Endothelial cell of umbilical vein (primary cell): ENCODE results near the gene PCP2. TPM values are rescaled to one million over a fixed set of nuclear protein-coding genes. Genes with fewer than 3 reads are reported as not detected.

Experiments
- BruUV-seq: library from RNA; stranded (reverse); fragments of 400-500 nt; replicated peaks from 2 replicates; lab custom pipeline; 2021; lab: Mats Ljungman, UMichigan
- CTCF ChIA-PET: fragments of 300-600, 350-600 bp; sonication (Branson Sonifier 250); formaldehyde crosslinking; loops from one replicate; lab custom pipeline; 2021; ENCODE audit warnings: antibody characterized with exemption, inconsistent platforms; lab: Charles Lee
- POLR2A ChIA-PET: fragments of 300-600, 350-600 bp; sonication (Branson Sonifier 250); formaldehyde crosslinking; loops from one replicate; lab custom pipeline; 2021; ENCODE audit warnings: antibody characterized with exemption, inconsistent platforms; lab: Charles Lee
- DNase-seq: peaks from one replicate; pipeline ENCODE4 v3.0.0-alpha.2; 2011; ENCODE audit warnings: low read depth, low spot score
- FAIRE-seq: peaks from 2 replicates; lab custom pipeline; 2011; peaks lifted over from hg19 to GRCh38; lab: Jason Lieb, UNC
- H2AFZ ChIP-seq: 2 replicates; pipeline ENCODE4 v1.6.0; 2012; ENCODE audit warnings: low read depth, low read length, control low read depth, inconsistent platforms
- H3K27ac ChIP-seq: 2 replicates; pipeline ENCODE4 v1.5.1; 2011; ENCODE audit warnings: low read depth, mild to moderate bottlenecking, control low read depth, low read length, moderate library complexity; ENCODE audit not compliant: insufficient read depth
- H3K27me3 ChIP-seq, 2 experiments: 2 replicates each; pipeline versions ENCODE4 v1.6.0 to v1.6.1; 2011; ENCODE audit warnings: low read length in 2 of 2, mixed read lengths in 1 of 2; ENCODE audit not compliant: control insufficient read depth in 2 of 2, insufficient read depth in 2 of 2
- H3K36me3 ChIP-seq, 2 experiments: 2 replicates in 1 of 2; 3 replicates in 1 of 2; pipeline ENCODE4 v1.5.1; 2011; ENCODE audit warnings: low read length in 2 of 2, mild to moderate bottlenecking in 1 of 2, moderate library complexity in 1 of 2; ENCODE audit not compliant: control insufficient read depth in 2 of 2, insufficient read depth in 2 of 2; ENCODE audit errors: extremely low read depth in 1 of 2
- H3K4me1 ChIP-seq: 3 replicates; pipeline ENCODE4 v1.5.1; 2011; ENCODE audit warnings: mild to moderate bottlenecking, low read length; ENCODE audit not compliant: control insufficient read depth, insufficient read depth; ENCODE audit errors: extremely low read depth
- H3K4me2 ChIP-seq: 2 replicates; pipeline ENCODE4 v1.6.1; 2011; ENCODE audit warnings: low read length, control low read depth, mixed read lengths; ENCODE audit not compliant: insufficient read depth
- H3K4me3 ChIP-seq, 3 experiments: fragments of 200-600 bp in 1 of 3; sonication (generic), shearing (Covaris generic) in 1 of 3; replicated peaks in 1 of 3; 2 replicates each; pipeline ENCODE4 v1.5.1; 2011 to 2016; ENCODE audit warnings: control low read depth in 3 of 3, low read length in 3 of 3, mild to moderate bottlenecking in 2 of 3, inconsistent platforms in 1 of 3, low read depth in 1 of 3, moderate library complexity in 1 of 3; ENCODE audit not compliant: insufficient read depth in 1 of 3
- H3K79me2 ChIP-seq: 2 replicates; pipeline ENCODE4 v1.6.0; 2012; ENCODE audit warnings: low read length, inconsistent platforms; ENCODE audit not compliant: control insufficient read depth, insufficient read depth
- H3K9ac ChIP-seq: replicated peaks from 2 replicates; pipeline ENCODE3; 2011; ENCODE audit warnings: low read length, control low read depth; ENCODE audit not compliant: insufficient read depth; ENCODE audit errors: extremely low read depth
- H3K9me1 ChIP-seq: replicated peaks from 3 replicates; pipeline ENCODE4 v1.6.0; 2011; ENCODE audit warnings: mild to moderate bottlenecking, low read length; ENCODE audit not compliant: control insufficient read depth, insufficient read depth; ENCODE audit errors: extremely low read depth
- H3K9me3 ChIP-seq: replicated peaks from 2 replicates; pipeline ENCODE4 v1.5.1; 2012; ENCODE audit warnings: low read length, inconsistent platforms; ENCODE audit not compliant: control insufficient read depth, insufficient read depth
- H4K20me1 ChIP-seq: replicated peaks from 2 replicates; pipeline ENCODE3; 2011; ENCODE audit warnings: mild to moderate bottlenecking, low read length; ENCODE audit not compliant: control insufficient read depth, insufficient read depth; ENCODE audit errors: extremely low read depth
- EZH2 ChIP-seq: IDR thresholded peaks from 2 replicates; pipeline ENCODE4 v1.6.1; 2012; ENCODE audit warnings: borderline replicate concordance, low read depth, mild to moderate bottlenecking, moderate library complexity, low read length, inconsistent platforms; ENCODE audit not compliant: severe bottlenecking
- FOS ChIP-seq: IDR thresholded peaks from 2 replicates; pipeline ENCODE4 v1.6.1; 2011; ENCODE audit warnings: mild to moderate bottlenecking, low read length, moderate library complexity, borderline replicate concordance; ENCODE audit not compliant: insufficient read depth
- GATA2 ChIP-seq: IDR thresholded peaks from 2 replicates; pipeline ENCODE4 v1.7.0; 2011; ENCODE audit warnings: low read depth, mild to moderate bottlenecking, moderate library complexity, mixed read lengths, low read length; ENCODE audit not compliant: insufficient read length, insufficient read depth
- JUN ChIP-seq: IDR thresholded peaks from 2 replicates; pipeline ENCODE4 v1.6.1; 2011; ENCODE audit warnings: borderline replicate concordance, low read depth; ENCODE audit not compliant: insufficient read length, insufficient read depth
- MYC ChIP-seq: IDR thresholded peaks from one replicate; pipeline ENCODE4 v1.6.1; 2011; ENCODE audit warnings: mild to moderate bottlenecking, low read depth, low read length
- POLR2A ChIP-seq: IDR thresholded peaks from 2 replicates; pipeline ENCODE4 v1.6.1; 2012; ENCODE audit warnings: low read depth, mild to moderate bottlenecking, control low read depth, low read length
- POLR2AphosphoS5 ChIP-seq: IDR thresholded peaks from 2 replicates; pipeline ENCODE4 v1.6.1; 2012; ENCODE audit warnings: low read depth, mild to moderate bottlenecking, control low read depth, low read length, moderate library complexity; ENCODE audit not compliant: insufficient read depth
- dilution Hi-C: fragments of 300-500 bp; cut with MboI; formaldehyde crosslinking; loops from one replicate; pipeline ENCODE4 v1.15.0; 2019; ENCODE audit warnings: low sequenced_read_pairs; ENCODE audit not compliant: extremely low pct_ligation_motif_present
- intact Hi-C: fragments of 100-400 bp; cut with micrococcal nuclease; formaldehyde crosslinking; loops from one replicate; pipeline ENCODE4 v1.10.0; 2022
- polyA plus RNA-seq, 4 experiments: library from polyadenylated mRNA; depleted of rRNA in 3 of 4; stranded (reverse) in 3 of 4; unstranded in 1 of 4; fragments of >200 nt; gene quantifications; 2 replicates each; pipeline versions ENCODE4 v1.2.1 to v1.2.3, GENCODE V29; 2011 to 2012; ENCODE audit warnings: missing spikeins in 1 of 4
- total RNA-seq: library from RNA; stranded (reverse); gene quantifications from 2 replicates; pipeline ENCODE4 v1.2.3, GENCODE V29; 2021
- TF ChIP-seq, protein P1 (sequence below): IDR thresholded peaks from 2 replicates; pipeline ENCODE4 v1.6.1; 2011; ENCODE audit not compliant: insufficient read depth, insufficient read length
- TF ChIP-seq, protein P2 (sequence below), 2 donors: IDR thresholded peaks; 1 replicate in 1 of 2; 2 replicates in 1 of 2; pipeline ENCODE4 v1.5.1; 2011; ENCODE audit warnings: low read length in 2 of 2, mild to moderate bottlenecking in 2 of 2, moderate library complexity in 2 of 2, control low read depth in 1 of 2, inconsistent platforms in 1 of 2, low read depth in 1 of 2; ENCODE audit not compliant: insufficient read depth in 1 of 2; ENCODE audit errors: extremely low read depth in 1 of 2

PCP2 gene
- total and polyA plus RNA-seq, 2 donors (not counting 3 experiments of a cell fraction or from before 2014, with no cell fraction given): not detected

DNA sequence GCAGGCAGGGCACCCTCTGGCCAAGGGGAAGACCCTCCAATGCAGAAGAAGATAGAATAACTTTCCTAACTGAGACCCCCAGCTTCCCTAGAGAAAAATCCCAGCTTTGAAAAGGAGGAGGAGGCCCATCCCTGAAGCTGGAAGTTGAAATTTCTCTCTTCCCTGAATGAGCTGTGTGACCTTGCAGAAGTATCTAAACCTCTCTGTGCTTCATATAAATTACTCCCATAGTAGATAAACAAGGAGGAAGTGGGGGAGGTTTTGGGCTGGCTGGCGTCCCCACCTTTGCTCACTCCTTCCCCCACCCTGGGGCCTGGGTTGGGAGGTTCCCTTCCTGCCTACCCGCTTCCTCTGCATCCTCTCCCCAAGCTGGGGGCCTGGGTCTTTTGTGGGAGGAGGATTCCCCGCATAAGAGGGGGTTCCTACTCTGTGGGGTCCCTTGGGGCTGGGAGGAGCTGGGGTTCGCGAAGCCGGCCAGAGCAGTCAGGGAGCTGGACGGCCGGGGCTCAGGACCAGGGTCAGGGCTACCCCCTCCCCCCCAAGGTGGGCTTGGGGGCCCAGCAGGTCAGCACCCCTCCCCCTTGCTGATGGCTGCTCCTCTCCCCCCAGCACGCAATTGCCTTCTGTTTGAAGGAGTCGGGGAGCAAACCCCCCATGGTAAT lies 26.2 kb downstream of the PCP2 start:
- no peak overlapping the region for H3K4me3 ChIP-seq
- ChIA-PET CTCF (no interaction called here), POLR2A (no interaction called here)
- no peak overlapping the region for H3K4me2 ChIP-seq
- no peaks in the 10 kb centered on the region for H3K79me2 ChIP-seq
- dilution Hi-C loops: no loop called here
- BruUV-seq: no TSS peak
- no peaks in the 10 kb centered on the region for H3K27me3 ChIP-seq
- H3K4me1 ChIP-seq: no peaks in the 10 kb centered on the region
- intact Hi-C loops: no loop called here
- FAIRE-seq: no peak
- no peaks in the 10 kb centered on the region for H3K9me1 ChIP-seq
- no peaks in the 10 kb centered on the region for H3K9me3 ChIP-seq
- no peak for DNase-seq
- no peaks in the 10 kb centered on the region for H4K20me1 ChIP-seq
- H2AFZ ChIP-seq: no peak overlapping the region
- no peak for TF ChIP-seq GATA2
- TF ChIP-seq, protein P1, sequence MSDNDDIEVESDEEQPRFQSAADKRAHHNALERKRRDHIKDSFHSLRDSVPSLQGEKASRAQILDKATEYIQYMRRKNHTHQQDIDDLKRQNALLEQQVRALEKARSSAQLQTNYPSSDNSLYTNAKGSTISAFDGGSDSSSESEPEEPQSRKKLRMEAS: no peak
- TF ChIP-seq, protein P2, sequence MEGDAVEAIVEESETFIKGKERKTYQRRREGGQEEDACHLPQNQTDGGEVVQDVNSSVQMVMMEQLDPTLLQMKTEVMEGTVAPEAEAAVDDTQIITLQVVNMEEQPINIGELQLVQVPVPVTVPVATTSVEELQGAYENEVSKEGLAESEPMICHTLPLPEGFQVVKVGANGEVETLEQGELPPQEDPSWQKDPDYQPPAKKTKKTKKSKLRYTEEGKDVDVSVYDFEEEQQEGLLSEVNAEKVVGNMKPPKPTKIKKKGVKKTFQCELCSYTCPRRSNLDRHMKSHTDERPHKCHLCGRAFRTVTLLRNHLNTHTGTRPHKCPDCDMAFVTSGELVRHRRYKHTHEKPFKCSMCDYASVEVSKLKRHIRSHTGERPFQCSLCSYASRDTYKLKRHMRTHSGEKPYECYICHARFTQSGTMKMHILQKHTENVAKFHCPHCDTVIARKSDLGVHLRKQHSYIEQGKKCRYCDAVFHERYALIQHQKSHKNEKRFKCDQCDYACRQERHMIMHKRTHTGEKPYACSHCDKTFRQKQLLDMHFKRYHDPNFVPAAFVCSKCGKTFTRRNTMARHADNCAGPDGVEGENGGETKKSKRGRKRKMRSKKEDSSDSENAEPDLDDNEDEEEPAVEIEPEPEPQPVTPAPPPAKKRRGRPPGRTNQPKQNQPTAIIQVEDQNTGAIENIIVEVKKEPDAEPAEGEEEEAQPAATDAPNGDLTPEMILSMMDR (IDR thresholded peaks at IDR 0.05; ENCODE audit: extremely low read depth in 1 of 2, insufficient read depth in 1 of 2, low read depth in 1 of 2, low read length in 2 of 2): no peak
- no peak overlapping the region for H3K27ac ChIP-seq
- H3K9ac ChIP-seq: no peak overlapping the region
- H3K36me3 ChIP-seq: no peaks in the 10 kb centered on the region

DNA sequence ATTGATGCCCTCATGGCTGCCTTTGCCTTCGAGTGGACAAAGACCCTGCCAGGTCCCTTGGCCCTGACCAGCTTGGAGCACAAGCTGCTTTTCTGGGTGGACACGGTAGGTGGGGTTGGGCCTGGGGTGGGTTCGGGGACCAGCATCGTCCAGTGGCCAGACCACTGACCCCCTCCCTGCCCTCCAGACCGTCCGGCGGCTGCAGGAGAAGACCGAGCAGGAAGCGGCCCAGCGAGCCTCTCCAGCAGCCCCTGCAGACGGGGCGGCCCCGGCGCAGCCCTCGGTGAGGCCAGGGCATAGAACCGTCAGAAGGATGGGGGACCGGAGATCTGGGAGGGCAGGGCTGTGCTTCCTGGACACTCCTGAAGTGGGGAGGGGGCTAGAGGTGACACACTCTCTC lies 27.2 kb downstream of the PCP2 start:
- H2AFZ ChIP-seq: no peak overlapping the region
- no peaks in the 10 kb centered on the region for H3K27me3 ChIP-seq
- no peaks in the 10 kb centered on the region for H3K9me1 ChIP-seq
- no peaks in the 10 kb centered on the region for H3K9me3 ChIP-seq
- no peak overlapping the region for H3K27ac ChIP-seq
- dilution Hi-C loops (no loop called here), intact Hi-C loops (no loop called here)
- FAIRE-seq (no peak), DNase-seq (no peak)
- H3K9ac ChIP-seq: no peak overlapping the region
- no peak overlapping the region for H3K4me2 ChIP-seq
- no peaks in the 10 kb centered on the region for H3K36me3 ChIP-seq
- H3K4me1 ChIP-seq: no peaks in the 10 kb centered on the region
- TF ChIP-seq, protein P1: no peak
- TF ChIP-seq JUN (no peak), POLR2AphosphoS5 (no peak), POLR2A (no peak), GATA2 (no peak), EZH2 (no peak), FOS (no peak), MYC (no peak)
- TF ChIP-seq, protein P2 (IDR thresholded peaks at IDR 0.05; ENCODE audit: extremely low read depth in 1 of 2, insufficient read depth in 1 of 2, low read depth in 1 of 2, low read length in 2 of 2): no peak
- H3K4me3 ChIP-seq: no peak overlapping the region
- BruUV-seq: no TSS peak
- H4K20me1 ChIP-seq: no peaks in the 10 kb centered on the region
- ChIA-PET CTCF (interaction anchor here (1.1 to 1.3 kb wide), 2 partner anchors 193 to 252 kb away, joined by 3 read pairs; no protein-coding TSS in a partner anchor), POLR2A (no interaction called here)
- H3K79me2 ChIP-seq: no peaks in the 10 kb centered on the region
